Duodenal mucosa (tissue), 2 donors: Measurements from ENCODE around the gene IL1R2.
"Not testable (repeated sequence)": the region's sequence is repeated elsewhere in the genome, so short reads cannot be mapped to it uniquely, and the experiment has no call there.

Experiments
- H3K27ac ChIP-seq: one replicate; pipeline ENCODE4 v1.7.0; 2013; ENCODE audit warnings: low read depth, low read length
- H3K27me3 ChIP-seq, 2 donors: one replicate each; pipeline ENCODE4 v1.7.0; 2013; ENCODE audit warnings: low read length in 2 of 2, control low read depth in 1 of 2; ENCODE audit not compliant: insufficient read depth in 2 of 2, control insufficient read depth in 1 of 2
- H3K36me3 ChIP-seq, 2 donors: one replicate each; pipeline ENCODE4 v1.7.0; 2013; ENCODE audit warnings: low read length in 2 of 2, control low read depth in 1 of 2; ENCODE audit not compliant: insufficient read depth in 2 of 2, control insufficient read depth in 1 of 2
- H3K4me1 ChIP-seq, 2 donors: one replicate each; pipeline ENCODE4 v1.7.0; 2013; ENCODE audit warnings: low read length in 2 of 2, control low read depth in 1 of 2; ENCODE audit not compliant: insufficient read depth in 2 of 2, control insufficient read depth in 1 of 2
- H3K4me3 ChIP-seq, 2 donors: one replicate each; pipeline ENCODE4 v1.7.0; 2013; ENCODE audit warnings: low read length in 2 of 2, low read depth in 1 of 2
- H3K9ac ChIP-seq, 2 donors: one replicate each; pipeline ENCODE4 v1.7.0; 2013; ENCODE audit warnings: low read length in 2 of 2, low read depth in 1 of 2
- H3K9me3 ChIP-seq, 2 donors: one replicate each; pipeline ENCODE4 v1.7.0; 2013; ENCODE audit warnings: low read length in 2 of 2, control low read depth in 1 of 2; ENCODE audit not compliant: control insufficient read depth in 1 of 2

IL1R2 gene

DNA sequence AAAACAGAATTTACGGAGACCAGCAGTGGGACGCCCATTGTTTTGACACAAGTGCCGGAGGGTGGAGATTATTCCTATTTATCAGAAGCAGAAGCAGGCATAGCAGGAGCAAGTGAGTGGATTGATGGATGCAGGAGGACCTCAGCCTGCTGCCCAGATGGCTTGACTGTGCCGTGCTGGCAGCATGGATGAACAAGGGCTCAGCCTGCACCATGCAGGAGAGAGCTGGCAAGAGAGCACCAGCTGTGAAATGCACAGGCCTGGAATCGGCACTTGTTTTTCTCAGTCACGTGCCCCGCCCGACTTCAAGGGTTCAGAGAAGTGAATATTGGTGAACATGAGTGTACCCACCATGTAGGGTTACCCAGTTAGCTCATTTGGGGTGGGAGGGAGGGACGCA, 4.0 kb downstream of the IL1R2 start:
- H3K36me3 ChIP-seq = no peaks in the 10 kb centered on the region
- no peak overlapping the region for H3K4me3 ChIP-seq
- no peaks in the 10 kb centered on the region for H3K4me1 ChIP-seq
- H3K27me3 ChIP-seq = no peaks in the 10 kb centered on the region
- no peaks in the 10 kb centered on the region for H3K9me3 ChIP-seq
- no peak overlapping the region for H3K27ac ChIP-seq
- no peak overlapping the region for H3K9ac ChIP-seq

DNA sequence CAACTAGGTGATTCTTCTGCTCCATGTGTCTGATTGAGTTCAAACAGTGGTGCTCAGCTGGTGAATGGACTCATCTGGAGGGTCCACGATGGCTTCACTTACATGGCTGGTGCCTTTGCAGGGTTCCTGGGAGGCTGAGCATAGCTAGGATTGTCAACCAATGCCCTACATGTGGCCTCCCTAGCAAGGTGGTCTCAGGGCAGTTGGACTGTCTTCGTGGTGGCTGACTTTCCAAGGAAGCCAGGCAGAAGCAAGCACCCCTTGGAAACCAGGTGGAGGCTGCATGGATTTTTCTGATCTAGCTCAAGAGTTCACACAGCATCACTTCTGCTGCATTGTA, 6.8 kb downstream of the IL1R2 start:
- Histone ChIP-seq H3K27me3 (no peaks in the 10 kb centered on the region), H3K4me3 (no peak overlapping the region), H3K9ac (no peak overlapping the region), H3K4me1 (no peaks in the 10 kb centered on the region), H3K36me3 (no peaks in the 10 kb centered on the region), H3K27ac (no peak overlapping the region), H3K9me3 (no peaks in the 10 kb centered on the region)

DNA sequence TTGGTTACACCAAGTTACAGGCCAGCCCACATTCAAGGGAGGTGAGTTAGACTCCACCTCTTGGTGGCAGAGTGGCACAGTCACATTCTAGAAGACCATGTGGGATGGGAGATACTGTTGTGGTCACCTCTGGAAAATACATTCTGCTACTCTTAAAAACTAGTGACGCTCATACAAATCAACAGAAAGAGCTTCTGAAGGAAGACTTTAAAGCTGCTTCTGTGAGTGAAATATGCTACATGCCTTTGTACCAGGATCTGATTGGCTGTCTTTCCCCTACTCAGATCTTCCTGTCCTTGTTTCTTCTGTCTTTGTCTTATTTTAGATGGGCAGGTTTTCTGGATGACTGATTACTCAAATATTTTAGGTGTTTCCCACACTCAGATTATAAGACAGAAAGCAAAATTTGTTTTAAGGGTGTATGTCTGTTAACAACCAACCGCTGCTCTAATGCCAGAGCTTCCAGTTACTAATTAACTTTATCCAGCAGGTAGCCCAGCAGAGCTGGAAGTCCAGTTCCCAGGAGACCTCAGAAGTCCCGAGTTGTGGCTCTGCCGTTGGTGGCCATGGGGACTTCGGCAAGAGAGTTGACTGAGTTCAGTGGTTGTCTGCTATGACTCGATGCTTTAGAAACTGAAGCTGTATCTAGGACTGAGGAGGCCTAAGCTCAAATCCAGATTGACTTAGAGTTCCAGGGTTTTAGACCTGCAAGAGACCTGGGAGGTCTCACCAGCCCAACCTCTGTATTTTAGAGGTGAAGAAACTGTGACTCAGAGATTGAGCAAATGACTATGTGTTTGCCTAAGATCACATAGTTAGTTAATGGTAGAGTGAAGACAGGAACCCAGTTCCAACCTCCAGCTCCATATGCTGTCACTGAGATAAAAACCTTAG, 7.4 kb downstream of the IL1R2 start:
- H3K27ac ChIP-seq = no peak overlapping the region
- no peak overlapping the region for H3K9ac ChIP-seq
- no peaks in the 10 kb centered on the region for H3K27me3 ChIP-seq
- H3K36me3 ChIP-seq = no peaks in the 10 kb centered on the region
- no peaks in the 10 kb centered on the region for H3K4me1 ChIP-seq
- H3K4me3 ChIP-seq = no peak overlapping the region
- H3K9me3 ChIP-seq = no peaks in the 10 kb centered on the region

DNA sequence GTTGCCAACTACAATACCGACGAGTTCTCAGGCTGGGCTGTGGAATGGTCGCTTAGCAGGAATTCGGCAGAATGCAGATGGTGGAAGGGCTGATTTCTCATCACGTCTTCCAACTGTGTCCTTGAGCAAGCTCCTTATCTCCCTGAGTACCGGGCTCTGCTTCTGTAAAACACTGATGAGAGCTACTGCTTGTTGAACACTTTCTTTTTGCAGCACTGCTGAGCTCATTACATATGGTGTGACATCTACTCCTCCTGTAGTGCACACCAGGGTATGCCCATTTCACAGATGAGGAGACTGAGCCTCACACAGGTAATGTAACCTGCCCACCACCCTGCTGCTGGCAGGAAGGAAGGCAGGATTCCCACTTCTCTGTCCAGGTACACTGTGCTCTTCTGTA, 8.3 kb downstream of the IL1R2 start:
- H3K9ac ChIP-seq = no peak overlapping the region
- no peak overlapping the region for H3K27ac ChIP-seq
- no peak overlapping the region for H3K4me3 ChIP-seq
- no peaks in the 10 kb centered on the region for H3K9me3 ChIP-seq
- H3K4me1 ChIP-seq = peaks cover 0 to 5% of the 10 kb centered on the region in 2 donors
- H3K36me3 ChIP-seq = no peaks in the 10 kb centered on the region
- no peaks in the 10 kb centered on the region for H3K27me3 ChIP-seq

DNA sequence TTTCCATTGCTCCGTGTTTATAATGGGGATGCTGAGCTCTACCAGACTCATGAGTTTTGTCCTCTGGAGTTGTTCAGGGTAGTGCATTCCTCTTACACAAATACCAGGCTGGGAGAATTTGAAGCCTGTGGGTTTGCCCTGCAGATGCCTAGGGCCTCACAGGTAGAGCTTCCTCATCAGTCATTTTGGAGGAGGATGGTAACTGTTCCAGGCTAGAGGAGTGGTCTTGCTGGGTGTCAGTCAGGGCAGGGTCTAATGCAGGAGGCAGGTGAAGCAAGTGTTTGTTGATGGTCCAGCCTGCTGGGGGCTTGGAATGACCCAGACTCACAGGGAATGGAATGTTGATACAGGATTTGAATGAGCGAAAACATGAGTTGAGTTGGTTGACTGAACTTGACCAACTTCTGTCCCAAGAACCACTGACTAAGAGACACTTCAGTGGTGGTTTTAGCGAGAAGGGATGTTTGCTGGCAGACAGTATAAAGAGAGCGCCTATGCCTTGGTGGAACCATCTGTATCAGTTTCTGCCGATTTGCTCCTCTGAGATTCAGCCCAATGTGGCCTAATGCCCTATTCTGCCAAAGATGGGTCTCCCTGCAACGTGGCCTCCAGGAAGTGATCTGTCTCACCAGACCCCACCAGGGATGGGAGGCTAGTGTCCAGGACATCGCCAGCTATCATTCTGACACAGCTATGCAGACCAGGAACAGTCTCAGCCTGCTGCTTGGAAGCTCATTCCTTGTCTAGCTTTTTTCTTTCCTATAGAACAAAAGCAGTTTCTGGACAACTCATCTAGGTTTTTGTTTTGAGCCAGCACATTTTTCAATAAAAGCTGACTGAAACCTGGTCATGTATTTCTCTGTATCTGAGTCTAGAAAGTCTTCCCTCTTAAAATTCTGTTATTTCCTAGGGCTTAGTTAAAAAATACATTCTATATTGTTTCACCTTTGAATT, 9.3 kb downstream of the IL1R2 start:
- peaks cover 0 to 7% of the 10 kb centered on the region in 2 donors for H3K4me1 ChIP-seq
- no peaks in the 10 kb centered on the region for H3K27me3 ChIP-seq
- H3K36me3 ChIP-seq = no peaks in the 10 kb centered on the region
- H3K9me3 ChIP-seq = no peaks in the 10 kb centered on the region
- H3K4me3 ChIP-seq = no peak overlapping the region
- no peak overlapping the region for H3K27ac ChIP-seq
- H3K9ac ChIP-seq = no peak overlapping the region

DNA sequence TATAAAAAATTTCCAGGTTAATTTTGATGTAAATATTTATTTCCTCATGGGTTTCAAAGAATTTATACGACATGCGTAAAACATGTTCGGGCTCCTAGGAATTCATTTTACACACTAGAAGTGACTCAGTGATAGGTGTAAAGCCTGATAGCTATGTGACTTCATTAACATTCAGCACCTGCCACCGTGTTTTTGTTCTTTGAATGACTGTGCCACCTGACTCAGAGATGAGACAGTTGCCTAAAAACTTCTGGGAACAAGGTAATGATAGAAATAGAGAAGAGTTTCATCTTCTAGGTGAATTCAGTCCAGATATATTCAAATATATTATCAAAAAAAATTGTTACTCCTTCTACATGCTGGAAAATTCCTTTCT, 10.0 kb downstream of the IL1R2 start:
- H3K27me3 ChIP-seq = no peaks in the 10 kb centered on the region
- H3K27ac ChIP-seq = no peak overlapping the region
- no peak overlapping the region for H3K4me3 ChIP-seq
- no peaks in the 10 kb centered on the region for H3K9me3 ChIP-seq
- no peak overlapping the region for H3K9ac ChIP-seq
- no peaks in the 10 kb centered on the region for H3K36me3 ChIP-seq
- H3K4me1 ChIP-seq = peaks cover 0 to 7% of the 10 kb centered on the region in 2 donors

DNA sequence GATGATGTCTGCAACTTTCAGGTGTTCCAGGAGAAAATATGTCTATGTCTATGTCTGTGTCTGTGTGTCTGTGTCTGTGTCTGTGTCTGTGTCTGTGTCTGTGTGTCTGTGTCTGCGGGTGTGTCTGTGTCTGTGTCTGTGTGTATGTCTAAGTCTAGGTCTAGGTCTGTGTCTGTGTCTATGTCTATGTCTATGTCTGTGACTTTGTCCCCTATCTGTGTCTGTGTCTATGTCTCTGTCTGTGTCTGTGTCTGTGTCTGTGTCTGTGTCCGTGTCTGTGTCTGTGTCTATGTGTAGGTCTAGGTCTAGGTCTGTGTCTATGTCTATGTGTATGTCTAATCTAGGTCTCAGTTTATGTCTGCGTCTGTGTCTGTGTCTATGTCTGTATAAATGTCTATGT, 10.5 kb downstream of the IL1R2 start:
- no peaks in the 10 kb centered on the region for H3K9me3 ChIP-seq
- H3K27ac ChIP-seq = no peak overlapping the region
- H3K36me3 ChIP-seq = no peaks in the 10 kb centered on the region
- no peaks in the 10 kb centered on the region for H3K27me3 ChIP-seq
- H3K4me3 ChIP-seq = no peak overlapping the region
- peaks cover 0 to 7% of the 10 kb centered on the region in 2 donors for H3K4me1 ChIP-seq
- H3K9ac ChIP-seq = no peak overlapping the region

DNA sequence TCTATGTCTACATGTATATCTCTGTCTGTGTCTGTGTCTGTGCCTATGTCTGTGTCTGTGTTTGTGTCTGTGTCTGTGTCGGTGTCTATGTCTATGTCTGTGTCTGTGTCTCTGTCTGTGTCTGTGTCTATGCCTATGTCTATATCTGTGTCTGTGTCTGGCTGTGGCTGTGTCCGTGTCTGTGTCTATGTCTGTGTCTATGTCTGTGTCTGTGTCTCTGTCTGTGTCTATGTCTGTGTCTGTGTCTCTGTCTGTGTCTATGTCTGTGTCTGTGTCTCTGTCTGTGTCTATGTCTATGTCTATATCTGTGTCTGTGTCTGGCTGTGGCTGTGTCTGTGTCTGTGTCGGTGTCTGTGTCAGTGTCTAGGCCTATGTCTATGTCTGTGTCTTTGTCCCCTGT, 11.1 kb downstream of the IL1R2 start:
- not testable (repeated sequence) for H3K27me3 ChIP-seq, H3K9me3 ChIP-seq, H3K9ac ChIP-seq, H3K36me3 ChIP-seq, H3K4me3 ChIP-seq, H3K27ac ChIP-seq, H3K4me1 ChIP-seq

DNA sequence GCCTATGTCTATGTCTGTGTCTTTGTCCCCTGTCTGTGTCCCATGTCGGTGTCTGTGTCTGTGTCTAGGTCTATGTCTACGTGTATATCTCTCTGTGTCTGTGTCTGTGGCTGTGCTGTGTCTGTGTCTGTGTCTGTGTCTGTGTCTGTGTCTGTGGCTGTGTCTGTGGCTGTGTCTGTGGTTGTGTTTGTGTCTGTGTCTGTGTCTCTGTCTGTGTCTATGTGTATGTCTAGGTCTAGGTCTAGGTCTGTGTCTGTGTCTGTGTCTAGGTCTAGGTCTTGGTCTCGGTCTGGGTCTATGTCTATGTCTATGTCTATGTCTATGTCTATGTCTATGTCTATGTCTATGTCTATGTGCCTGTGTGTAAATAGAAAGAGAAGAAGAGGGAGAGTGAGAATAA, 11.9 kb downstream of the IL1R2 start:
- Histone ChIP-seq H3K36me3 (no peaks in the 10 kb centered on the region), H3K27ac (no peak overlapping the region), H3K9me3 (no peaks in the 10 kb centered on the region), H3K9ac (no peak overlapping the region), H3K4me1 (peaks cover 0 to 7% of the 10 kb centered on the region in 2 donors), H3K4me3 (no peak overlapping the region), H3K27me3 (no peaks in the 10 kb centered on the region)

DNA sequence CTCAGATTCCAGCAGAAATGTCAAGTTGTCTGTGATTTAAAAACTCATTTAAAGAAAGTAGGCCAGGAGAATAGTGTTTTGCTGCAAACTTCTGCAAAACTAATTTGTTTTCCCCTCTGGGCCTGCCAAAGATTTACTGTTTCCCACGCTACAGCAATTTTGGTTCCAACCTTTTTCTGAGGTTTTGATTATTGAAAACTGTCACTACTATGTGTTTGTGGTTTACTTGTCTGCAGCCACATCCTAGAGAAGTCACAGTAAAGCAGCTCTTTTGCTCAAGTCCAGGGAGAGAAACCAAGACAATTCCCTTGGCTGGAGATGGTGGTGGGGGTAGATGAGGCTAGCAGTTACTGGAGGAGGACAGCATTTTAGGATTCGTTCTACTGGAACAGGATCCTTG, 12.8 kb downstream of the IL1R2 start:
- peaks cover 0 to 7% of the 10 kb centered on the region in 2 donors for H3K4me1 ChIP-seq
- H3K27me3 ChIP-seq = no peaks in the 10 kb centered on the region
- no peaks in the 10 kb centered on the region for H3K9me3 ChIP-seq
- no peaks in the 10 kb centered on the region for H3K36me3 ChIP-seq
- no peak overlapping the region for H3K9ac ChIP-seq
- no peak overlapping the region for H3K4me3 ChIP-seq
- H3K27ac ChIP-seq = no peak overlapping the region
